Activated CD8-positive, alpha-beta T cell treated with anti-CD3 and anti-CD28 coated beads for 36 hours (primary cell): Measurements from ENCODE around the gene HNMT. TPM values are rescaled to one million over a fixed set of nuclear protein-coding genes. Genes with fewer than 3 reads are reported as not detected.

Source experiments
- ATAC-seq: fragments of 200-7000 bp; cut with Tn5 transposase; one replicate; pipeline ENCODE4 v1.10.0; 2021; ENCODE audit warnings: mild to moderate bottlenecking, moderate library complexity
- CTCF ChIA-PET: fragments of 350-600 bp; sonication (Branson Sonifier 250); formaldehyde crosslinking; loops from one replicate; lab custom pipeline; 2021; ENCODE audit warnings: antibody characterized with exemption; lab: Charles Lee
- POLR2A ChIA-PET: fragments of 350-600 bp; sonication (Branson Sonifier 250); formaldehyde crosslinking; loops from one replicate; lab custom pipeline; 2021; ENCODE audit warnings: antibody characterized with exemption; lab: Charles Lee
- DNase-seq: peaks from one replicate; pipeline ENCODE4 v3.0.0-alpha.2; 2020
- H3K27ac Mint-ChIP-seq: one replicate; pipeline ENCODE4 v1.8.0; 2021; ENCODE audit warnings: mild to moderate bottlenecking, mixed read lengths
- H3K27me3 Mint-ChIP-seq: one replicate; pipeline ENCODE4 v1.8.0; 2021; ENCODE audit warnings: mixed read lengths
- H3K36me3 Mint-ChIP-seq: one replicate; pipeline ENCODE4 v1.8.0; 2021; ENCODE audit warnings: low read depth, mixed read lengths
- H3K4me1 Mint-ChIP-seq: one replicate; pipeline ENCODE4 v1.8.0; 2021; ENCODE audit warnings: low read depth, mixed read lengths
- H3K4me3 Mint-ChIP-seq: one replicate; pipeline ENCODE4 v1.8.0; 2021; ENCODE audit warnings: mild to moderate bottlenecking, moderate library complexity, mixed read lengths
- H3K9me3 Mint-ChIP-seq: one replicate; pipeline ENCODE4 v1.8.0; 2021; ENCODE audit warnings: mixed read lengths
- CTCF ChIP-seq: fragments of 200-600 bp; IDR thresholded peaks from one replicate; pipeline ENCODE4 v1.8.0; 2022; ENCODE audit warnings: antibody characterized with exemption, mild to moderate bottlenecking
- intact Hi-C: fragments of 100-400 bp; cut with micrococcal nuclease; formaldehyde crosslinking; loops from one replicate; pipeline ENCODE4 v1.10.0; 2022
- total RNA-seq, 2 experiments: library from RNA; stranded (reverse); gene quantifications; one replicate each; pipeline ENCODE4 v1.2.3, GENCODE V29; 2021

Gene HNMT
- total RNA-seq, 2 experiments from 2014 or later: not detected

GRCh38 chr2:137977790-137978189 is 13.5 kb downstream of the HNMT start:
- no peaks in the 10 kb centered on the region for H3K9me3 Mint-ChIP-seq
- no peaks in the 10 kb centered on the region for H3K36me3 Mint-ChIP-seq
- ChIA-PET CTCF (no interaction called here), POLR2A (interaction anchor here (0.6 kb wide), 1 partner anchor 326 kb away, joined by 3 read pairs; no protein-coding TSS in a partner anchor)
- intact Hi-C loops: no loop called here
- ATAC-seq (no peak), DNase-seq (no peak)
- no peaks in the 10 kb centered on the region for H3K4me1 Mint-ChIP-seq
- H3K27ac Mint-ChIP-seq: no peak overlapping the region
- no peak overlapping the region for H3K4me3 Mint-ChIP-seq
- no peak for TF ChIP-seq CTCF
- no peaks in the 10 kb centered on the region for H3K27me3 Mint-ChIP-seq

GRCh38 chr2:137980459-137980858 is 16.2 kb downstream of the HNMT start:
- Mint-ChIP-seq H3K4me1 (no peaks in the 10 kb centered on the region), H3K36me3 (no peaks in the 10 kb centered on the region), H3K9me3 (no peaks in the 10 kb centered on the region), H3K27me3 (no peaks in the 10 kb centered on the region), H3K27ac (no peak overlapping the region), H3K4me3 (no peak overlapping the region)
- intact Hi-C loops: no loop called here
- CTCF ChIA-PET: no interaction called here
- no peak for ATAC-seq
- POLR2A ChIA-PET: no interaction called here
- TF ChIP-seq CTCF: no peak
- no peak for DNase-seq

GRCh38 chr2:137981112-137981656 is 16.9 kb downstream of the HNMT start:
- no peak for ATAC-seq
- no peaks in the 10 kb centered on the region for H3K36me3 Mint-ChIP-seq
- H3K9me3 Mint-ChIP-seq: no peaks in the 10 kb centered on the region
- intact Hi-C loops: no loop called here
- TF ChIP-seq CTCF: no peak
- no peak overlapping the region for H3K4me3 Mint-ChIP-seq
- ChIA-PET CTCF (no interaction called here), POLR2A (no interaction called here)
- H3K27ac Mint-ChIP-seq: no peak overlapping the region
- no peak for DNase-seq
- no peaks in the 10 kb centered on the region for H3K4me1 Mint-ChIP-seq
- H3K27me3 Mint-ChIP-seq: no peaks in the 10 kb centered on the region

GRCh38 chr2:137983581-137983980 is 19.3 kb downstream of the HNMT start:
- intact Hi-C loops: no loop called here
- H3K4me1 Mint-ChIP-seq: no peaks in the 10 kb centered on the region
- H3K4me3 Mint-ChIP-seq: no peak overlapping the region
- H3K27ac Mint-ChIP-seq: no peak overlapping the region
- TF ChIP-seq CTCF: no peak
- ATAC-seq (no peak), DNase-seq (no peak)
- CTCF ChIA-PET: no interaction called here
- POLR2A ChIA-PET: no interaction called here
- H3K9me3 Mint-ChIP-seq: no peaks in the 10 kb centered on the region
- no peaks in the 10 kb centered on the region for H3K36me3 Mint-ChIP-seq
- no peaks in the 10 kb centered on the region for H3K27me3 Mint-ChIP-seq

- CTCF ChIA-PET: no interaction called here
- no peak for ATAC-seq
- H3K9me3 Mint-ChIP-seq: peaks cover 2% of the 10 kb centered on the region
Observed at GRCh38 chr2:137986268-137986667, 22.0 kb downstream of the HNMT start.

More at GRCh38 chr2:137986268-137986667, 22.0 kb downstream of the HNMT start:
- POLR2A ChIA-PET: no interaction called here
- Mint-ChIP-seq H3K27ac (no peak overlapping the region), H3K36me3 (no peaks in the 10 kb centered on the region), H3K27me3 (no peaks in the 10 kb centered on the region), H3K4me3 (no peak overlapping the region), H3K4me1 (no peaks in the 10 kb centered on the region)
- intact Hi-C loops: no loop called here
- no peak for TF ChIP-seq CTCF
- no peak for DNase-seq
